ENCODE measurements around the gene ATP5F1E.
"Not testable (repeated sequence)": the region's sequence is repeated elsewhere in the genome, so short reads cannot be mapped to it uniquely, and the experiment has no call there.

Gene ATP5F1E

DNA sequence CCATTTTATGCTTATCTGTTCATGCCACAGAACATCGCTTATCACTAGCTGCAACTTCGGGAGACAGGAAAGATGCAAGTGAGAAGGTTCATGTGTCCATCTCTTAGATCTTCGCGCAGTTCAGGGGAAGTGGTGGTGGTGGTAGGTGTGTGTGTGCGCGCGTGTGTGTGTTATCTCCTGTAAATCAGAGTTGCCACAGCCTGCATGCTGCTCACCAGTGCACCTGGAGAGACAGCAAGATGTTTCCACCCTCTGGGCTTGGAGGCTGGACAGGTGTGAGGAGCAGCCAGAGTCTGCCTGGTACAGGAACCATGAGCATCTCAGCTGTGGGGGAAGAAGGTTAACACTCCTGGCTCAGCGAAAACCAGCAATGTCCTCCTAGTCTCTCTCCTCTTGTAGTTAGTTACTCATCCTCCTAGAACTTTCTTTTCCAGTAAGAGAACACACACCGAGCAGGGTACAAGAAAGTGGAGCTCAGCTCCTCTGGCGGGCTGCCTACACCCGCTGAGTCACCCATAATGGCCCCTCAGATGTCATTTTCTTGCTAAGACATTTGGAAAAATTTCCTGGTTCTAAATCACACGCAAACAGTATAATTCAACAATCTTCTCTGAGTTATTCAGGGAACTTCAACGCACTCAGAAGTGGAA, 18.1 kb downstream of the ATP5F1E start:
- Histone ChIP-seq H3K4me1 (ENCODE audit: control extremely low read depth in 1 of 4, control insufficient read depth in 4 of 4, insufficient read depth in 4 of 4, low read length in 3 of 4) (peaks cover 11 to 76% (median 62%) of the 10 kb centered on the region in 4 experiments), H3K27ac (ENCODE audit: insufficient read depth in 1 of 2, low read depth in 1 of 2, low read length in 2 of 2, poor library complexity in 1 of 2, severe bottlenecking in 2 of 2) (no peak overlapping the region), H3K36me3 (ENCODE audit: control insufficient read depth in 4 of 4, insufficient read depth in 4 of 4, low read length in 3 of 4) (no peaks in the 10 kb centered on the region), H3K9me3 (ENCODE audit: control extremely low read depth in 1 of 5, control insufficient read depth in 4 of 5, insufficient read depth in 2 of 5, low read depth in 1 of 5, low read length in 4 of 5) (no peaks in the 10 kb centered on the region), H3K27me3 (replicated peaks in 2 of 5; ENCODE audit: control insufficient read depth in 4 of 5, insufficient read depth in 5 of 5, low read length in 4 of 5) (no peaks in the 10 kb centered on the region), H3K4me3 (ENCODE audit: control insufficient read depth in 1 of 7, extremely low read depth in 1 of 7, insufficient read depth in 4 of 7, low read depth in 2 of 7, low read length in 6 of 7) (peak overlapping the region in 1 of 7 experiments; percentile 8)
- ChIA-PET POLR2A (interaction anchor here (1.3 kb wide), 1 partner anchor 18 kb away, joined by 3 read pairs; the partner anchor contains the start of gene ATP5F1E), CTCF (interaction anchor here (0.9 kb wide), 1 partner anchor 12 kb away, joined by 3 read pairs; no protein-coding TSS in a partner anchor)
- peak in 2 of 3 donors; percentile 51 to 71 for DNase-seq
- 31% methylated on average over 6 of the region's 13 CpGs for WGBS (ENCODE audit: insufficient coverage)

DNA sequence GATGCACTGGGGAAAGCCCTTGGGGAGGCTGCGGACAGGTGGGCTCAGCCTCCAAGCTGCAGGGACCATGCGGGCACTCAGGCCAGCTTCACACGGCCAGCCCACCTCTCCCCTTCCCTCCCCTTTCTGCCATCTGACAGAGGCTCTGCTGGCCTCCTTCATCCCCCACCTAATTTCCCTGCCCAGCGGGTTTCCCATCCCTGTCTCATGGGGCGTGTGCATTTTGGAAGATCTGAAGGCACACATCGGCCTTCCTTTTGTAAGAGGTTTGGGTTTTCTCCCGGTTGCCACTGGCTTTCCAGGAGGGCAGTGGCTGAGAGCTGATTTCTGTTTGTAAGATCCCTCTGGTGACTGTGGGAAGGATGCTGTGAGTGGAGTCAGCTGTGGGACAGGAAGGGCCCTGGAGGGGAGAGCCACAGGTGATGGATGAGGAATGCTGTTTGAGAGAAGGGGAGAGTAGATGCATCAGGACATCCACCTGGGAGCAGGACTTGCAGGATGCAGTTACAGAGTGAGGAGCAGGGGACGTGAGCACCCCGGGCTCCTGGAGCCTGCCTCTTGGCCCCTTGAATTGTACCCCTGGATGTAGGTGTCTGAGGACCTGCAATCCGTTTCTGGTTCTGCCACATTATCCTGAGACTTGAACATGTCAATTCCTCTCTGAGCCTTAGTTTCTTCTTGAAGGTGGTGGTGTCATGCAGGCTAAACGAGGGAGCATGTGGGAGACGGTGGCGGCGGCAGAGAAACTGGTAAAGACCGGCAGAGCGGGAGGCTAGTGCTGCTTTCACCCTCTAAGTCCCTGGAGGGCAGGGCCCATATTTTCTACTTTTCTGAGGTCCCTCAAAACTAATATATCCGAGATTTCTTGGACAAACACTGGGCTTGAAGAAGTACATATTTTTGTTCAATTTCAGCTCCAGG, 18.8 kb downstream of the ATP5F1E start:
- POLR2A ChIA-PET, result no interaction called here

DNA sequence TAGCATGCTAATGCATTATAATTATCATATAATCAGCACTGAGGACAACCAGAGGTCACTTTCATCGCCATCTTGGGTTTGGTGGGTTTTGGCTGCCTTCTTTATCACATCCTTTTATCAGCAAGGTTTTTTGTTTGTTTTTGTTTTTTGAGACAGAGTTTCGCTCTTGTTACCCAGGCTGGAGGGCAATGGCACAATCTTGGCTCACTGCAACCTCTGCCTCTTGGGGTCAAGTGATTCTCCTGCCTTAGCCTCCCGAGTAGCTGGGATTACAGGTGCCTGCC, 20.3 kb downstream of the ATP5F1E start:
- POLR2A ChIA-PET; H3K4me3 ChIP-seq (ENCODE audit: control insufficient read depth in 1 of 7, extremely low read depth in 1 of 7, insufficient read depth in 4 of 7, low read depth in 2 of 7, low read length in 6 of 7); DNase-seq; H3K27ac ChIP-seq (ENCODE audit: insufficient read depth in 1 of 2, low read depth in 1 of 2, low read length in 2 of 2, poor library complexity in 1 of 2, severe bottlenecking in 2 of 2); H3K9me3 ChIP-seq (ENCODE audit: control extremely low read depth in 1 of 5, control insufficient read depth in 4 of 5, insufficient read depth in 2 of 5, low read depth in 1 of 5, low read length in 4 of 5); H3K27me3 ChIP-seq (replicated peaks in 2 of 5; ENCODE audit: control insufficient read depth in 4 of 5, insufficient read depth in 5 of 5, low read length in 4 of 5); H3K36me3 ChIP-seq (ENCODE audit: control insufficient read depth in 4 of 4, insufficient read depth in 4 of 4, low read length in 3 of 4): not testable (repeated sequence)
- peaks cover 6 to 73% (median 51%) of the 10 kb centered on the region in 4 experiments for H3K4me1 ChIP-seq (ENCODE audit: control extremely low read depth in 1 of 4, control insufficient read depth in 4 of 4, insufficient read depth in 4 of 4, low read length in 3 of 4)
- CTCF ChIA-PET, result interaction anchor here (1.3 kb wide), 1 partner anchor 15 kb away, joined by 3 read pairs; no protein-coding TSS in a partner anchor
- WGBS (ENCODE audit: insufficient coverage), result 100% methylated on average over 2 of the region's 3 CpGs

More for the DNA sequence above, 18.8 kb downstream of the ATP5F1E start:
- Histone ChIP-seq H3K27me3 (replicated peaks in 2 of 5; ENCODE audit: control insufficient read depth in 4 of 5, insufficient read depth in 5 of 5, low read length in 4 of 5) (no peaks in the 10 kb centered on the region), H3K36me3 (ENCODE audit: control insufficient read depth in 4 of 4, insufficient read depth in 4 of 4, low read length in 3 of 4) (no peaks in the 10 kb centered on the region), H3K27ac (ENCODE audit: insufficient read depth in 1 of 2, low read depth in 1 of 2, low read length in 2 of 2, poor library complexity in 1 of 2, severe bottlenecking in 2 of 2) (no peak overlapping the region), H3K4me3 (ENCODE audit: control insufficient read depth in 1 of 7, extremely low read depth in 1 of 7, insufficient read depth in 4 of 7, low read depth in 2 of 7, low read length in 6 of 7) (no peak overlapping the region), H3K9me3 (ENCODE audit: control extremely low read depth in 1 of 5, control insufficient read depth in 4 of 5, insufficient read depth in 2 of 5, low read depth in 1 of 5, low read length in 4 of 5) (no peaks in the 10 kb centered on the region), H3K4me1 (ENCODE audit: control extremely low read depth in 1 of 4, control insufficient read depth in 4 of 4, insufficient read depth in 4 of 4, low read length in 3 of 4) (peaks cover 11 to 76% (median 58%) of the 10 kb centered on the region in 4 experiments)
- 97% methylated on average over 13 of the region's 17 CpGs for WGBS (ENCODE audit: insufficient coverage)
- CTCF ChIA-PET, result interaction anchor here (0.9 kb wide), 1 partner anchor 12 kb away, joined by 3 read pairs; no protein-coding TSS in a partner anchor
- DNase-seq, result no peak

DNA sequence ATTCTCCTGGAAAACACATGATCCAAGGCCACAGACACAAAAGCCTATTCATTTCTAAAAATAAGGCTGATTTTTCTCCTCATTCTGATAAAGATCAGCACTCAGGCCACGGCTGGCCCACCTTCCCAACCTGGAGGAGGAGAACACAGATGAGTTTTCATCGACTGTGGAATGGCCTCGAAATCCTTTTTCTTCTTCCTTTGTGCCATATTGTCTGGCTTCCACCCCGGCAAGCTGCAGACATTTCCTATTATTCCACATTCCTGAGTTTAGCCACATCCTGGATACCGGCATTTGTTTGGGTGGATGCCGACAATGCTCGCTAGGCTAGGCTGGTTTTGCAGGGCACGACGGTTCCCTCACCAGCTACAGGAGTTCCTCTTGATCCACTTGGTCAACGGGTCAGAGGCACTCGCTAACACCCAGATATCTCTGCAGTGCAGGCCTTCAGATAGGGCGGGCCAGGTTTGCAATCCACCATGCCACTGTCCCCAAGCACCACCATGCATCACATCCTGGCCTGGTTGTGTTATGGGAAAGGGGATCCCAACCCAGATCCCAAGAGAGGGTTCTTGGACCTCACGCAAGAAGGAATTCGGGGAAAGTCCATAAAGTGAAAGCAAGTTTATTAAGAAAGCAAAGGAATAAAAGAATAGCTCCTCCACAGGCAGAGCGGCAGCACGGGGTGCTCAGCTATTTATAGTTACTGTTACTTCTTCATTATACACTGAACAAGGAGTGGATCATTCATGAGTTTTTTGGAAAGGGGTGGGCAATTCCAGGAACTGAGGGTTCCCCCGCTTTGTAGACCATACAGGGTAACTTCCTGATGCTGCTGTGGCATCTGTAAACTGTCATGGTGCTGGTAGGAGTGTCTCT, 20.9 kb downstream of the ATP5F1E start:
- 86% methylated on average over 10 of the region's 17 CpGs for WGBS (ENCODE audit: insufficient coverage)
- no peaks in the 10 kb centered on the region for H3K27me3 ChIP-seq (replicated peaks in 2 of 5; ENCODE audit: control insufficient read depth in 4 of 5, insufficient read depth in 5 of 5, low read length in 4 of 5)
- H3K4me1 ChIP-seq (ENCODE audit: control extremely low read depth in 1 of 4, control insufficient read depth in 4 of 4, insufficient read depth in 4 of 4, low read length in 3 of 4), result peaks cover 2 to 73% (median 50%) of the 10 kb centered on the region in 4 experiments
- ChIA-PET POLR2A (no interaction called here), CTCF (interaction anchor here (0.7 to 1.3 kb wide), 3 partner anchors 16 to 29 kb away, joined by 3 to 5 read pairs (median 3); partner anchors contain the start of gene ATP5F1E)
- no peaks in the 10 kb centered on the region for H3K36me3 ChIP-seq (ENCODE audit: control insufficient read depth in 4 of 4, insufficient read depth in 4 of 4, low read length in 3 of 4)
- H3K4me3 ChIP-seq (ENCODE audit: control insufficient read depth in 1 of 7, extremely low read depth in 1 of 7, insufficient read depth in 4 of 7, low read depth in 2 of 7, low read length in 6 of 7), result peak overlapping the region in 3 of 7 experiments; percentile 12 to 31 (median 16)
- no peak overlapping the region for H3K27ac ChIP-seq (ENCODE audit: insufficient read depth in 1 of 2, low read depth in 1 of 2, low read length in 2 of 2, poor library complexity in 1 of 2, severe bottlenecking in 2 of 2)
- DNase-seq, result peak in 2 of 3 donors; percentile 64 to 68
- H3K9me3 ChIP-seq (ENCODE audit: control extremely low read depth in 1 of 5, control insufficient read depth in 4 of 5, insufficient read depth in 2 of 5, low read depth in 1 of 5, low read length in 4 of 5), result no peaks in the 10 kb centered on the region

DNA sequence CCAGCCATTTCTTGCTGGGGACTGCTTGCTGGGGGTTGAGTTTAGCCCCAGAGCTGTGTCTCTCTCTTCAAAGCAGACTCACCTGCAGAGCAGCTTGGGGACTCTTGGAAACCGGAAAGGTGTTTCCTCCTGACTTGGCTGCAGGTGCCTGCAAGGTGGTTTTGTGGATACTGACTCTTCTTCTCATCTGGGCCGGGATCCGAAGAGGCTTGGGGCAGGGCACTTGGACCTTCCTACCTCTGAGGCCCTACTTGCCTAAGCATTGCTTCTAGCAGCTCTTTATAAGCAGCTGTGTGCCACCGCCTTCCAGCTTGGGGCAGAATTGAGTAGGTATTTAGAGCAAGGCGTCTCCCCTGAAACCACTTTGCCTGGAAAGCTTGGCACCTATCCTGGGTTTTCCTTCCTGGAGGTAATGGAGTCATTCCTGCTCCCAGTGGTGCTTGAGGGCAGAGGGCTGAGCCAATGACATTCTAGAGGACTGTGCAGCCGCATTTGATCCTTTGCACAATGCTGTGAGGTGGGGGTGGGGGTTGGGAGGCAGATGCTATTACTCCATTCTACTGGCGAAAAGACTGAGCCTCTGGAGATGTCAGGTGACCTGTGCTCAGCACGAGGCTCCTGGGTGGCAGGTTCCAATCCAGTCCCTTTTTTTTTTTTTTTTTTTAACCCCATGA, 21.7 kb downstream of the ATP5F1E start:
- POLR2A ChIA-PET, result no interaction called here
- Histone ChIP-seq H3K9me3 (ENCODE audit: control extremely low read depth in 1 of 5, control insufficient read depth in 4 of 5, insufficient read depth in 2 of 5, low read depth in 1 of 5, low read length in 4 of 5) (no peaks in the 10 kb centered on the region), H3K27ac (ENCODE audit: insufficient read depth in 1 of 2, low read depth in 1 of 2, low read length in 2 of 2, poor library complexity in 1 of 2, severe bottlenecking in 2 of 2) (no peak overlapping the region), H3K27me3 (replicated peaks in 2 of 5; ENCODE audit: control insufficient read depth in 4 of 5, insufficient read depth in 5 of 5, low read length in 4 of 5) (no peaks in the 10 kb centered on the region), H3K36me3 (ENCODE audit: control insufficient read depth in 4 of 4, insufficient read depth in 4 of 4, low read length in 3 of 4) (no peaks in the 10 kb centered on the region), H3K4me1 (ENCODE audit: control extremely low read depth in 1 of 4, control insufficient read depth in 4 of 4, insufficient read depth in 4 of 4, low read length in 3 of 4) (peaks cover 2 to 73% (median 50%) of the 10 kb centered on the region in 4 experiments), H3K4me3 (ENCODE audit: control insufficient read depth in 1 of 7, extremely low read depth in 1 of 7, insufficient read depth in 4 of 7, low read depth in 2 of 7, low read length in 6 of 7) (no peak overlapping the region)
- CTCF ChIA-PET, result interaction anchor here (1.1 to 1.3 kb wide), 3 partner anchors 8 to 21 kb away, joined by 3 read pairs; partner anchors contain the start of gene ATP5F1E
- no peak for DNase-seq
- 98% methylated on average over 6 of the region's 8 CpGs for WGBS (ENCODE audit: insufficient coverage)

DNA sequence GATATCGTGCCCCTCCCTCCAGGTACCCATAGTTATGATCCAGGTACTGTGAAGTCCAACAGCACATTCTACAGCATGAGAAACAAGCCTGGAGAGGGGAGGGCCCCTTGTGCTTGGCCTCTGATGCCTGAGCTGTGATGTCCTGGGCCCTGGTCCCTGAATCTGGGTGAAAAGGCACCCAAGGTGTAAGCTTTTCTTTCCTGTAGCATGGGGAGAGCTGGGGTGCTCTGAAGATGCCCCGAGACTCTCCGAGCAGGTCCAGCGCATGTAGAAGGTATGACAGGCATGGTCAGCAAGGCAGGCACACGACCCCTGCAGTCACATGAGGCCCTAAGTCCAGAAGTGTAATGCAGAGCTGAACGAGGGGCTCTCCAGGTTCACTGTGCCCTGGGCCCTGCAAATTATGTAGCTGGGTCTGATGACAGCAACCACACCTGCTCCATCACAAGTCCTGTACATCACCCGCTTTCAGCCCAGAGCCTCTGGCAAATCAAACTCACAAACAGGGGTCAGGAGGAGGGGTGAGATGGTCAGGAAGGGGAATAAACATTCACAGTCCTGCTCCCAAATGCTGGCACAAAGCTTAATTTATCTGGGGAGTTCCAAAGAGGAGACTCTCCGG, 23.3 kb downstream of the ATP5F1E start:
- ChIA-PET CTCF (interaction anchor here (0.8 to 1.6 kb wide), 5 partner anchors 9 to 23 kb away, joined by 3 to 7 read pairs (median 4); partner anchors contain the start of gene ATP5F1E), POLR2A (interaction anchor here (1.8 kb wide), 1 partner anchor 23 kb away, joined by 8 read pairs; the partner anchor contains the start of gene ATP5F1E)
- DNase-seq, result no peak
- Histone ChIP-seq H3K36me3 (ENCODE audit: control insufficient read depth in 4 of 4, insufficient read depth in 4 of 4, low read length in 3 of 4) (no peaks in the 10 kb centered on the region), H3K9me3 (ENCODE audit: control extremely low read depth in 1 of 5, control insufficient read depth in 4 of 5, insufficient read depth in 2 of 5, low read depth in 1 of 5, low read length in 4 of 5) (no peaks in the 10 kb centered on the region), H3K27me3 (replicated peaks in 2 of 5; ENCODE audit: control insufficient read depth in 4 of 5, insufficient read depth in 5 of 5, low read length in 4 of 5) (no peaks in the 10 kb centered on the region), H3K27ac (ENCODE audit: insufficient read depth in 1 of 2, low read depth in 1 of 2, low read length in 2 of 2, poor library complexity in 1 of 2, severe bottlenecking in 2 of 2) (no peak overlapping the region), H3K4me3 (ENCODE audit: control insufficient read depth in 1 of 7, extremely low read depth in 1 of 7, insufficient read depth in 4 of 7, low read depth in 2 of 7, low read length in 6 of 7) (no peak overlapping the region), H3K4me1 (ENCODE audit: control extremely low read depth in 1 of 4, control insufficient read depth in 4 of 4, insufficient read depth in 4 of 4, low read length in 3 of 4) (peaks cover 0 to 74% (median 52%) of the 10 kb centered on the region in 4 experiments)
- whole genome bisulfite sequencing (ENCODE audit: insufficient coverage), result 98% methylated on average over 6 of the region's 8 CpGs
